H9 (cell line): ENCODE results near the gene PRSS50. TPM values are rescaled to one million over a fixed set of nuclear protein-coding genes. Genes with fewer than 3 reads are reported as not detected.

Experiments
- DNase-seq: peaks from one replicate; pipeline ENCODE4 v3.0.0-alpha.2; 2017
- H2AFZ ChIP-seq: one replicate; pipeline ENCODE4 v1.6.1; 2013; ENCODE audit warnings: mild to moderate bottlenecking, low read length, control low read depth, moderate library complexity
- H2AK5ac ChIP-seq: 2 replicates; pipeline ENCODE4 v1.6.1; 2013; ENCODE audit warnings: low read length, control low read depth, mixed read lengths; ENCODE audit not compliant: insufficient read length
- H2BK120ac ChIP-seq: one replicate; pipeline ENCODE4 v1.6.1; 2013; ENCODE audit warnings: low read depth, mild to moderate bottlenecking, low read length, control low read depth, inconsistent platforms; ENCODE audit not compliant: poor library complexity, severe bottlenecking
- H2BK12ac ChIP-seq: 2 replicates; pipeline ENCODE4 v1.6.1; 2013; ENCODE audit warnings: low read length, control low read depth, mixed read lengths, low read depth; ENCODE audit not compliant: insufficient read length
- H2BK15ac ChIP-seq: 2 replicates; pipeline ENCODE4 v1.6.1; 2013; ENCODE audit warnings: low read depth, low read length, control low read depth
- H2BK20ac ChIP-seq: one replicate; pipeline ENCODE4 v1.6.1; 2013; ENCODE audit warnings: low read depth, mild to moderate bottlenecking, low read length, control low read depth, inconsistent platforms; ENCODE audit not compliant: poor library complexity, severe bottlenecking
- H2BK5ac ChIP-seq: 2 replicates; pipeline ENCODE4 v1.6.1; 2013; ENCODE audit warnings: low read length, control low read depth, mixed read lengths; ENCODE audit not compliant: insufficient read length
- H3K14ac ChIP-seq: 2 replicates; pipeline ENCODE4 v1.6.1; 2013; ENCODE audit warnings: low read length, control low read depth; ENCODE audit not compliant: insufficient read depth
- H3K18ac ChIP-seq: 2 replicates; pipeline ENCODE4 v1.6.1; 2013; ENCODE audit warnings: low read depth, mild to moderate bottlenecking, mixed read lengths, low read length, control low read depth; ENCODE audit not compliant: insufficient read length
- H3K23ac ChIP-seq: 2 replicates; pipeline ENCODE4 v1.6.1; 2013; ENCODE audit warnings: low read length, control low read depth, mixed read lengths, low read depth; ENCODE audit not compliant: insufficient read length
- H3K23me2 ChIP-seq: 2 replicates; pipeline ENCODE4 v1.6.1; 2013; ENCODE audit warnings: low read depth, mild to moderate bottlenecking, mixed read lengths, low read length, control low read depth; ENCODE audit not compliant: insufficient read length, poor library complexity, severe bottlenecking
- H3K27ac ChIP-seq: 2 replicates; pipeline ENCODE4 v1.5.1; 2013; ENCODE audit warnings: low read length, control low read depth, mixed read lengths, low read depth; ENCODE audit not compliant: insufficient read length
- H3K27me3 ChIP-seq: 2 replicates; pipeline ENCODE4 v1.6.1; 2013; ENCODE audit warnings: low read length, control low read depth, inconsistent platforms; ENCODE audit not compliant: insufficient read depth
- H3K4ac ChIP-seq: 2 replicates; pipeline ENCODE4 v1.6.1; 2013; ENCODE audit warnings: low read depth, mild to moderate bottlenecking, control low read depth, inconsistent platforms, low read length, moderate library complexity
- H3K4me1 ChIP-seq: 2 replicates; pipeline ENCODE4 v1.6.1; 2013; ENCODE audit warnings: low read length, control low read depth, inconsistent platforms; ENCODE audit not compliant: insufficient read depth
- H3K4me2 ChIP-seq: 2 replicates; pipeline ENCODE4 v1.6.1; 2013; ENCODE audit warnings: low read length, control low read depth, mixed read lengths; ENCODE audit not compliant: insufficient read length, insufficient read depth
- H3K56ac ChIP-seq: 2 replicates; pipeline ENCODE4 v1.6.1; 2013; ENCODE audit warnings: low read depth, mild to moderate bottlenecking, mixed read lengths, low read length, control low read depth; ENCODE audit not compliant: insufficient read length
- H3K79me1 ChIP-seq: 2 replicates; pipeline ENCODE4 v1.6.1; 2013; ENCODE audit warnings: low read depth, mild to moderate bottlenecking, moderate library complexity, low read length, control low read depth, inconsistent platforms; ENCODE audit not compliant: insufficient read depth, poor library complexity, severe bottlenecking
- H3K79me2 ChIP-seq: 2 replicates; pipeline ENCODE4 v1.6.1; 2013; ENCODE audit warnings: low read length, control low read depth, inconsistent platforms; ENCODE audit not compliant: insufficient read depth
- H3K9ac ChIP-seq: 2 replicates; pipeline ENCODE4 v1.6.1; 2013; ENCODE audit warnings: low read length, control low read depth, mixed read lengths; ENCODE audit not compliant: insufficient read length; ENCODE audit errors: extremely low read depth
- H3K9me3 ChIP-seq: one replicate; pipeline ENCODE4 v1.6.1; 2013; ENCODE audit warnings: low read depth, low read length, inconsistent platforms; ENCODE audit not compliant: control insufficient read depth
- H3T11ph ChIP-seq: one replicate; pipeline ENCODE4 v1.6.1; 2013; ENCODE audit warnings: mild to moderate bottlenecking, low read length, control low read depth, inconsistent platforms
- H4K20me1 ChIP-seq: one replicate; pipeline ENCODE4 v1.6.1; 2013; ENCODE audit not compliant: control insufficient read depth, insufficient read length, insufficient read depth
- H4K5ac ChIP-seq: 2 replicates; pipeline ENCODE4 v1.6.1; 2013; ENCODE audit warnings: low read depth, mild to moderate bottlenecking, mixed read lengths, low read length, control low read depth; ENCODE audit not compliant: insufficient read length
- H4K8ac ChIP-seq: replicated peaks from 2 replicates; pipeline ENCODE4 v1.6.1; 2013; ENCODE audit warnings: low read length, control low read depth, mixed read lengths, low read depth; ENCODE audit not compliant: insufficient read length
- H4K91ac ChIP-seq: 2 replicates; pipeline ENCODE4 v1.6.1; 2013; ENCODE audit warnings: low read depth, mild to moderate bottlenecking, moderate library complexity, mixed read lengths, low read length, control low read depth; ENCODE audit not compliant: insufficient read length
- H3K27ac Mint-ChIP-seq, 3 experiments: 2 replicates in 2 of 3; 3 replicates in 1 of 3; pipeline ENCODE4 v1.8.0; 2020 to 2021; ENCODE audit warnings: mixed read lengths in 3 of 3, mild to moderate bottlenecking in 1 of 3, moderate library complexity in 1 of 3
- H3K27me3 Mint-ChIP-seq: 2 replicates; pipeline ENCODE4 v1.8.0; 2021; ENCODE audit warnings: low read depth, mild to moderate bottlenecking, moderate library complexity, mixed read lengths
- H3K36me3 Mint-ChIP-seq, 3 experiments: 2 replicates in 2 of 3; 3 replicates in 1 of 3; pipeline ENCODE4 v1.8.0; 2020 to 2021; ENCODE audit warnings: low read depth in 3 of 3, mixed read lengths in 3 of 3; ENCODE audit not compliant: insufficient read depth in 1 of 3
- H3K4me1 Mint-ChIP-seq, 2 experiments: 2 replicates each; pipeline ENCODE4 v1.8.0; 2020; ENCODE audit warnings: mixed read lengths in 2 of 2
- H3K4me3 Mint-ChIP-seq, 2 experiments: 2 replicates in 1 of 2; 3 replicates in 1 of 2; pipeline ENCODE4 v1.8.0; 2020 to 2021; ENCODE audit warnings: mild to moderate bottlenecking in 2 of 2, mixed read lengths in 2 of 2, moderate library complexity in 1 of 2
- H3K9me3 Mint-ChIP-seq, 2 experiments: 2 replicates in 1 of 2; 3 replicates in 1 of 2; pipeline ENCODE4 v1.8.0; 2020; ENCODE audit warnings: mild to moderate bottlenecking in 2 of 2, mixed read lengths in 2 of 2, moderate library complexity in 1 of 2
- WGBS: extraction: QIAGEN DNeasy Blood & Tissue Kit; methylation state at CpG from one replicate; pipeline ENCODE4 v1.1.7; 2013; ENCODE audit warnings: missing lambda C conversion rate, low lambda C conversion rate, mixed read lengths; ENCODE audit not compliant: insufficient read length; ENCODE audit errors: extremely low coverage; 5-methylcytosine and 5-hydroxymethylcytosine counted together
- total RNA-seq: library from RNA; stranded (reverse); gene quantifications from 2 replicates; pipeline ENCODE4 v1.2.1, GENCODE V29; 2021
- TF ChIP-seq, protein P1 (sequence below): fragments of 200-600 bp; sonication (generic); conservative IDR thresholded peaks from 3 replicates; pipeline ENCODE4 v1.8.0; 2021; ENCODE audit warnings: antibody characterized with exemption, mild to moderate bottlenecking

PRSS50 gene
- total RNA-seq, 1 experiment from 2014 or later = 0.24 TPM

DNA sequence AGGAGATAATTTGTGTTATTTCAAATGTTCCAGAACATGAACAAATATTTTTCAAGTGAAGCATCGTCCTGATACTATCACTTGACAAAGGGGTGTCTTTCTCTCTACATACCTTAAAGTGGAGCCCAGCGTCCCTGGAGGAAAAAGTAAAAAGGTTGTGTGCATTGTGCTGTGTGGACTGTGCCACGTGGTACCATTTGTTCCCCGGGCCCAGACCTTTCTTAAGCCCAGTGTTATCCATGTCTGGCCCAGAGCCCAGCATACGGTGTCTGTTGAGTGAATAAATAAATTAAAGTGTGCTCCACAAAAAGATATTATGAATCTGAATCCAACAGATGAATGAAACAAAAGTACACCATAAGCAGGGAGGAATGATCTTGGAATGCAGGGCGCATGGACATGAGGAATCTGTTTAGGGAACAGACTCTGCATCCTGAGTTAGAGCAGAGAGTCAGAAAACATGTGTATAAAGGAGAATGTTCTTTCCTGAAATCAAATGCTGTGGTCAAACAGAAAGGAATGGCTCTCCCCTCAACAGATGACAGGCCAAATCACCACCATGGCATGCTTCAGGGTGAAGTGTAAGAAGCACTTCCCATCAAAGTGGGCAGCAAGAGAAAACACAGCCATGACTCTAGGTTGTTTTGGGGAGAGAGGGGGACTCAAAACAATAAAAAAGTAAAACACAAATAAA lies 8.1 kb upstream of the PRSS50 start:
- 0 out of 7 replicates have a peak overlapping the region, but pooled peaks of 1 of the 3 experiments have one; percentile 7 for H3K27ac Mint-ChIP-seq
- TF ChIP-seq, protein P1, sequence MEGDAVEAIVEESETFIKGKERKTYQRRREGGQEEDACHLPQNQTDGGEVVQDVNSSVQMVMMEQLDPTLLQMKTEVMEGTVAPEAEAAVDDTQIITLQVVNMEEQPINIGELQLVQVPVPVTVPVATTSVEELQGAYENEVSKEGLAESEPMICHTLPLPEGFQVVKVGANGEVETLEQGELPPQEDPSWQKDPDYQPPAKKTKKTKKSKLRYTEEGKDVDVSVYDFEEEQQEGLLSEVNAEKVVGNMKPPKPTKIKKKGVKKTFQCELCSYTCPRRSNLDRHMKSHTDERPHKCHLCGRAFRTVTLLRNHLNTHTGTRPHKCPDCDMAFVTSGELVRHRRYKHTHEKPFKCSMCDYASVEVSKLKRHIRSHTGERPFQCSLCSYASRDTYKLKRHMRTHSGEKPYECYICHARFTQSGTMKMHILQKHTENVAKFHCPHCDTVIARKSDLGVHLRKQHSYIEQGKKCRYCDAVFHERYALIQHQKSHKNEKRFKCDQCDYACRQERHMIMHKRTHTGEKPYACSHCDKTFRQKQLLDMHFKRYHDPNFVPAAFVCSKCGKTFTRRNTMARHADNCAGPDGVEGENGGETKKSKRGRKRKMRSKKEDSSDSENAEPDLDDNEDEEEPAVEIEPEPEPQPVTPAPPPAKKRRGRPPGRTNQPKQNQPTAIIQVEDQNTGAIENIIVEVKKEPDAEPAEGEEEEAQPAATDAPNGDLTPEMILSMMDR = no peak

More for the DNA sequence above, 8.1 kb upstream of the PRSS50 start:
- DNase-seq = peak; percentile 12
- Mint-ChIP-seq H3K27me3 (peaks cover 3% of the 10 kb centered on the region), H3K4me1 (peaks cover 22 to 28% of the 10 kb centered on the region in 2 experiments), H3K4me3 (no peak overlapping the region), H3K36me3 (no peaks in the 10 kb centered on the region), H3K9me3 (peaks cover 0 to 2% of the 10 kb centered on the region in 2 experiments; a peak in 1 of 5 replicates)
- H2AFZ ChIP-seq = no peak overlapping the region
- H3K27me3 ChIP-seq = no peaks in the 10 kb centered on the region
- H3K14ac ChIP-seq = no peak overlapping the region
- no peak overlapping the region for H3T11ph ChIP-seq
- no peak overlapping the region for H3K23ac ChIP-seq
- no peak overlapping the region for H3K56ac ChIP-seq
- H3K23me2 ChIP-seq = no peaks in the 10 kb centered on the region
- H2BK12ac ChIP-seq = no peak overlapping the region
- H4K5ac ChIP-seq = no peak overlapping the region
- no peaks in the 10 kb centered on the region for H4K20me1 ChIP-seq
- H3K4me2 ChIP-seq = no peak overlapping the region
- no peaks in the 10 kb centered on the region for H3K79me2 ChIP-seq
- no peak overlapping the region for H3K9ac ChIP-seq
- no peaks in the 10 kb centered on the region; the same call in none of the 2 replicates for H3K4me1 ChIP-seq
- no peak overlapping the region for H2BK15ac ChIP-seq
- no peak overlapping the region for H3K4ac ChIP-seq
- no peak overlapping the region for H2AK5ac ChIP-seq
- H3K79me1 ChIP-seq = no peaks in the 10 kb centered on the region
- no peak overlapping the region for H4K91ac ChIP-seq
- H2BK5ac ChIP-seq = no peak overlapping the region
- no peaks in the 10 kb centered on the region for H3K9me3 ChIP-seq
- no peak overlapping the region for H2BK20ac ChIP-seq
- no peak overlapping the region for H3K18ac ChIP-seq
- no peak overlapping the region for H4K8ac ChIP-seq
- no CpG with 5 or more reads among the region's 6 CpGs for WGBS
- H2BK120ac ChIP-seq = no peak overlapping the region
- H3K27ac ChIP-seq = no peak overlapping the region
